ENCODE data around the gene PPP1R14B.

GRCh38 chr11:64267207-64267945 is 20.6 kb upstream of the PPP1R14B start:
- TF ChIP-seq, protein P1, sequence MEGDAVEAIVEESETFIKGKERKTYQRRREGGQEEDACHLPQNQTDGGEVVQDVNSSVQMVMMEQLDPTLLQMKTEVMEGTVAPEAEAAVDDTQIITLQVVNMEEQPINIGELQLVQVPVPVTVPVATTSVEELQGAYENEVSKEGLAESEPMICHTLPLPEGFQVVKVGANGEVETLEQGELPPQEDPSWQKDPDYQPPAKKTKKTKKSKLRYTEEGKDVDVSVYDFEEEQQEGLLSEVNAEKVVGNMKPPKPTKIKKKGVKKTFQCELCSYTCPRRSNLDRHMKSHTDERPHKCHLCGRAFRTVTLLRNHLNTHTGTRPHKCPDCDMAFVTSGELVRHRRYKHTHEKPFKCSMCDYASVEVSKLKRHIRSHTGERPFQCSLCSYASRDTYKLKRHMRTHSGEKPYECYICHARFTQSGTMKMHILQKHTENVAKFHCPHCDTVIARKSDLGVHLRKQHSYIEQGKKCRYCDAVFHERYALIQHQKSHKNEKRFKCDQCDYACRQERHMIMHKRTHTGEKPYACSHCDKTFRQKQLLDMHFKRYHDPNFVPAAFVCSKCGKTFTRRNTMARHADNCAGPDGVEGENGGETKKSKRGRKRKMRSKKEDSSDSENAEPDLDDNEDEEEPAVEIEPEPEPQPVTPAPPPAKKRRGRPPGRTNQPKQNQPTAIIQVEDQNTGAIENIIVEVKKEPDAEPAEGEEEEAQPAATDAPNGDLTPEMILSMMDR (IDR thresholded peaks at IDR 0.05) = no peak
- no peak for TF ChIP-seq POLR2A (IDR thresholded peaks at IDR 0.05)

Measured in lower leg skin (tissue), 3 donors.